ENCODE data around the gene KLLN. TPM values are rescaled to one million over a fixed set of nuclear protein-coding genes. Genes with fewer than 3 reads are reported as not detected.

KLLN gene
- total RNA-seq, 4 donors from 2014 or later: 0.79 to 1.00 (median 0.82) TPM; not detected in 1

DNA sequence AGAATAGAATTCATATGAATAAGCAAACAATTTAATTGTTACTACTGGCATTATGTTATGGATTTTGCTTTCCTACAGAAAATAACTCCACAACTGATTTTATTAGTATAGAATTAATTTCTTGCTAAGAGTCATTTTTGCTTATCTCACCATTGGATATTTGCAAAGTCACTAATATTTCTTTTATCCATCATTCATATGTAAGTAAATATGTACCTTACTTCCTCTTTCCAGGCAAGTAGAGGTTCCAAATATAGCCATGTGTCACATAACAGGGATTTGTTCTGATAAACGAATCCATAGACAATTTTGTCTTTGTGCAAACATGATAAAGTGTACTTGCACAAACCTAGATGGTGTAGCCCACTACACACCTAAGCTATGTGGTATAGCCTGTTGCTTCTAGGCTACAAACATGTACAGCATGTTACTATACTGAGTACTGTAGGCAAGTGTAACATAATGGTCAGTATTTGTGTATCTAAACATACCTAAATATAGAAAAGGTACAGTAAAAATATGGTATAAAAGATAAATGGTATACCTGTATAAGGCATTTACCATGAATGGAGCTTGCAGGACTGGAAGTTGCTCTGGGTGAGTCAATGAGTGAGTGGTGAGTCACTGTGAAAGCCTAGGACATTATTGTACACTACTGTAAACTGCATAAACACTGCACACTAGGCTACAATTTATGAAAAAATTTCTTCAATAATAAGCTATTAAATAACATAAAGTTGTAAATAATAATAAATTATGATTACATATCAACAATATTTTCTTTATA is 18.3 kb downstream of the KLLN start:
- intact Hi-C loops (cut with DNase I; ENCODE audit: low total_unique reads) (no loop called here), in situ Hi-C loops (cut with MboI; ENCODE audit: low pct_ligation_motif_present in 1 of 4, low pct_unique_long_range_greater_than_20kb in 1 of 4, low sequenced_read_pairs in 3 of 4) (loop anchor here in 1 of 4 donors (25.0 kb wide), 1 partner anchor 692 kb away; no protein-coding TSS in a partner anchor)
- no peak overlapping the region for H3K27ac ChIP-seq
- WGBS, 2 donors (ENCODE audit: low coverage in 1 of 2): 22 to 25% methylated on average over 1 of the region's 1 CpG
- H3K9me3 ChIP-seq: no peaks in the 10 kb centered on the region
- H3K27me3 ChIP-seq: no peaks in the 10 kb centered on the region
- no peak overlapping the region for H3K4me3 ChIP-seq
- DNase-seq: no peak
- no peaks in the 10 kb centered on the region for H3K36me3 ChIP-seq
- TF ChIP-seq, protein P1, sequence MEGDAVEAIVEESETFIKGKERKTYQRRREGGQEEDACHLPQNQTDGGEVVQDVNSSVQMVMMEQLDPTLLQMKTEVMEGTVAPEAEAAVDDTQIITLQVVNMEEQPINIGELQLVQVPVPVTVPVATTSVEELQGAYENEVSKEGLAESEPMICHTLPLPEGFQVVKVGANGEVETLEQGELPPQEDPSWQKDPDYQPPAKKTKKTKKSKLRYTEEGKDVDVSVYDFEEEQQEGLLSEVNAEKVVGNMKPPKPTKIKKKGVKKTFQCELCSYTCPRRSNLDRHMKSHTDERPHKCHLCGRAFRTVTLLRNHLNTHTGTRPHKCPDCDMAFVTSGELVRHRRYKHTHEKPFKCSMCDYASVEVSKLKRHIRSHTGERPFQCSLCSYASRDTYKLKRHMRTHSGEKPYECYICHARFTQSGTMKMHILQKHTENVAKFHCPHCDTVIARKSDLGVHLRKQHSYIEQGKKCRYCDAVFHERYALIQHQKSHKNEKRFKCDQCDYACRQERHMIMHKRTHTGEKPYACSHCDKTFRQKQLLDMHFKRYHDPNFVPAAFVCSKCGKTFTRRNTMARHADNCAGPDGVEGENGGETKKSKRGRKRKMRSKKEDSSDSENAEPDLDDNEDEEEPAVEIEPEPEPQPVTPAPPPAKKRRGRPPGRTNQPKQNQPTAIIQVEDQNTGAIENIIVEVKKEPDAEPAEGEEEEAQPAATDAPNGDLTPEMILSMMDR (IDR thresholded peaks at IDR 0.05): no peak
- TF ChIP-seq POLR2AphosphoS5 (IDR thresholded peaks at IDR 0.05): no peak
- TF ChIP-seq POLR2A (IDR thresholded peaks at IDR 0.05): no peak
- TF ChIP-seq EP300 (IDR thresholded peaks at IDR 0.05; ENCODE audit: low read depth): no peak
- peaks cover 0 to 16% (median 6%) of the 10 kb centered on the region in 4 donors for H3K4me1 ChIP-seq

DNA sequence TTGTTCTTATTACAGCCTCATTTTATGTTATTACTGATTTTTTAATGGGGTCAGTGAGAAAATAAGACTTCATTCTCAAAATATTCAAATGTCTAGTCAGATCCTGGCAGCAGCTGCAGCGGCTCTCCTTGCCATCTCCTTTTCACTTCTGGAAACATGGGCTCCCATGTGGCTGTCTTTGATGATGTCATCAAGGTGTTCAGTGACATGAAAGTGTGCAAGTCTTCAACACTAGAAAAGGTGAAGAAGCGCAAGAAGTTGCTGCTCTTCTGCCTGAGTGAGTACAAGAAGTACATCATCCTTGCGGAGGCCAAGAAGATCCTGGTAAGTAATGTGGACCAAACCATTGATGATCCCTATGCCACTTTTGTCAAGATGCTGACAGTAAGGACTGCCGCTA is 19.6 kb downstream of the KLLN start:
- in situ Hi-C loops (cut with MboI; ENCODE audit: low pct_ligation_motif_present in 1 of 4, low pct_unique_long_range_greater_than_20kb in 1 of 4, low sequenced_read_pairs in 3 of 4): loop anchor here in 1 of 4 donors (25.0 kb wide), 1 partner anchor 694 kb away; no protein-coding TSS in a partner anchor
- intact Hi-C loops (cut with DNase I; ENCODE audit: low total_unique reads): no loop called here
- DNase-seq: no peak

DNA sequence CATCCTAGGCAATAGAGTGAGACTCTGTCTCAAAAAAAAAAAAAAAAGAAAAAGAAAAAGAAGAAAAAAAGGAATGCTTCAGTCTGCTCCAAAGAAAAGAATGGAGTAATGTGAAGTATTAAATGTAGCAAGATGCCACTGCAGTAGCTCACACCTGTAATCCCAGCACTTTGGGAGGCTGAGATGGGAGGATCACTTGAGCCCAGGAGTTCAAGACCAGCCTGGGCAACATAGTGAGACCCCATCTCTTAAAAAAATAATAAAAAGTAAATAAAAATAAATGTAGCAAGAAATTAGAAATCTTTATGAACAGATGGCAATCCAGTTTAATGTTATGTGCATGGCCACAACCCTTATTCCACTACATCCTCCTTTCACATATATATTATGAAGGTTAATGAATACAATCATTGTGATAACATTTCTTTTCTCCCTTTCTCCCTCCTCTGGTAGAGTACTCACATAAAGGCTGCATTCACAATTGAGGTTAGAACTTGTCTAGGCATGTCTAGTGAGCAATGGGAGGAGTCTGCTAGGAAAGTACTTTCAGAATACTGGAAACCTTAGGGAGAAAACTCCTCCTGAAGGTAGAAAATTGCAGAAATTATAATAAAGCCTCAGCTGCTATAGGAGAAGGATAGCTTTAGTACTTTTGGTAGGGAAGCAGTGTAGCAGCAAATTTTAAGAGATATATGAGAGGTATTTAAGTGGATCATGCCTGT is 20.4 kb downstream of the KLLN start:
- intact Hi-C loops (cut with DNase I; ENCODE audit: low total_unique reads): no loop called here

More for the DNA sequence above, 19.6 kb downstream of the KLLN start:
- Histone ChIP-seq H3K4me1 (peaks cover 0 to 16% (median 6%) of the 10 kb centered on the region in 4 donors), H3K4me3 (no peak overlapping the region), H3K27me3 (no peaks in the 10 kb centered on the region), H3K36me3 (no peaks in the 10 kb centered on the region), H3K27ac (no peak overlapping the region), H3K9me3 (no peaks in the 10 kb centered on the region)
- TF ChIP-seq, protein P1 (IDR thresholded peaks at IDR 0.05): no peak
- TF ChIP-seq EP300 (IDR thresholded peaks at IDR 0.05; ENCODE audit: low read depth): no peak
- WGBS, 2 donors (ENCODE audit: low coverage in 1 of 2): 96 to 100% methylated on average over 3 to 4 of the region's 4 CpGs

More for the DNA sequence above, 20.4 kb downstream of the KLLN start:
- Histone ChIP-seq H3K4me1 (peaks cover 0 to 16% (median 6%) of the 10 kb centered on the region in 4 donors), H3K9me3 (no peaks in the 10 kb centered on the region), H3K36me3 (no peaks in the 10 kb centered on the region), H3K27ac (peak overlapping the region; percentile 56 to 67 (median 65)), H3K27me3 (no peaks in the 10 kb centered on the region), H3K4me3 (no peak overlapping the region)
- in situ Hi-C loops (cut with MboI; ENCODE audit: low pct_ligation_motif_present in 1 of 4, low pct_unique_long_range_greater_than_20kb in 1 of 4, low sequenced_read_pairs in 3 of 4): loop anchor here in 1 of 4 donors (25.0 kb wide), 1 partner anchor 694 kb away; no protein-coding TSS in a partner anchor
- TF ChIP-seq POLR2AphosphoS5 (IDR thresholded peaks at IDR 0.05) (no peak), POLR2A (IDR thresholded peaks at IDR 0.05) (no peak), EP300 (IDR thresholded peaks at IDR 0.05; ENCODE audit: low read depth) (no peak)
- TF ChIP-seq, protein P1 (IDR thresholded peaks at IDR 0.05): no peak
- DNase-seq: no peak

Measured in transverse colon (tissue), 4 donors.